SK-N-MC (cell line): ENCODE measurements around the gene NLK.
"Not testable (repeated sequence)": the region's sequence is repeated elsewhere in the genome, so short reads cannot be mapped to it uniquely, and the experiment has no call there.

Experiments used
- DNase-seq: peaks from one replicate; pipeline ENCODE4 v3.0.0-alpha.2; 2011; ENCODE audit warnings: low read depth, low spot score
- H3K27ac ChIP-seq: fragments of 200-600 bp; sonication (generic); 2 replicates; pipeline ENCODE4 v1.5.1; 2016; ENCODE audit warnings: mixed run types
- H3K36me3 ChIP-seq: fragments of 200-600 bp; sonication (generic); 2 replicates; pipeline ENCODE4 v1.6.1; 2017; ENCODE audit warnings: antibody characterized with exemption, low read length, mixed read lengths; ENCODE audit not compliant: insufficient read depth
- H3K4me3 ChIP-seq: fragments of 200-600 bp; sonication (generic); 2 replicates; pipeline ENCODE4 v1.5.1; 2016
- H3K9ac ChIP-seq: fragments of 200-600 bp; sonication (generic); 2 replicates; pipeline ENCODE4 v1.8.0; 2017; ENCODE audit warnings: mixed run types, mixed read lengths; ENCODE audit not compliant: insufficient read length
- H3K9me3 ChIP-seq: fragments of 200-600 bp; sonication (generic); 2 replicates; pipeline ENCODE4 v1.6.1; 2017; ENCODE audit warnings: low read depth, mild to moderate bottlenecking, antibody characterized with exemption, low read length, moderate library complexity, mixed read lengths
- EZH2 ChIP-seq: fragments of 200-600 bp; sonication (generic); IDR thresholded peaks from one replicate; pipeline ENCODE4 v1.6.1; 2017; ENCODE audit warnings: antibody characterized with exemption
- FOXP2 ChIP-seq: optimal IDR thresholded peaks from 2 replicates; pipeline ENCODE3; 2011; ENCODE audit warnings: mild to moderate bottlenecking, moderate library complexity; ENCODE audit not compliant: insufficient read depth; ENCODE audit errors: extremely low read length, control extremely low read depth
- POLR2AphosphoS5 ChIP-seq: IDR thresholded peaks from 2 replicates; pipeline ENCODE4 v1.6.1; 2012; ENCODE audit warnings: mild to moderate bottlenecking, low read depth, low read length, borderline replicate concordance

Gene NLK

DNA sequence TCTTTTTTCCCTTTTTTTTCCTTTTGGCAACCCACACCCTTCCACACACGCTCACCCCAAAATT is at the start of gene NLK:
NLK (plus strand) TSS at position 21 of the 64 bp plus-strand sequence. CDS start 197 bp downstream, outside the sequence.
- H3K9me3 ChIP-seq = no peaks in the 10 kb centered on the region

DNA sequence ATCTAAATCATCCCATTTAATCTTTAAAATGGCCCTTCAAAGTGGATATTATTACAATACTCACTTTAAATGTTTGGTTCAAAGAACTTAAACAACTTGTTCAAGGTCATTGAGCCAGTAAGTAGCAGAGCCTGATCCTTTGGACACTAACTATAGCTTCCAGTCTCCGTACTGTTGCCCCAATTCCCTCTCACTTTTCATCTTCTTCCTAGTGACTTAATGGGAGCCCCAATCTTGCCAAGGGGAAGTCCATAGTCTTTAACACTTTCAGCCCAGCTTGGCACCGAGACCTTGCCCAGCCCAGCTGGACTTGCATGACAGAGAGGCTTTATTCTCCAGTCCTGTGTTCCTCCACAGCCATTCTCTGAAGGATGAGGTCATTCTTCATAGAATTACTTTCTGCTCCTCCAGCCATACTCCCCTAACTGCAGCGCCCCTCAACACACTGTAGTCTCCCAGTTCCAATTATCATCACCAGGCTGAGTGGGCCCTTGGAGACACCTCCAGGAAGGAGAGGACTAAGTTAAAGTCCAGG is 49.2 kb upstream of the NLK start:
- TF ChIP-seq EZH2 (no peak), FOXP2 (no peak), POLR2AphosphoS5 (no peak)
- no peak for DNase-seq
- H3K27ac ChIP-seq = no peak overlapping the region
- no peak overlapping the region for H3K9ac ChIP-seq
- no peaks in the 10 kb centered on the region for H3K36me3 ChIP-seq
- no peak overlapping the region for H3K4me3 ChIP-seq
- H3K9me3 ChIP-seq = no peaks in the 10 kb centered on the region

More for the DNA sequence above, at the start of gene NLK:
- no peak for TF ChIP-seq FOXP2
- TF ChIP-seq EZH2 = no peak
- H3K36me3 ChIP-seq = peaks cover 4% of the 10 kb centered on the region; the same call in 1 of the 2 replicates
- peak within 1 kb of the TSS; percentile 82 for H3K4me3 ChIP-seq
- peak within 1 kb of the TSS; percentile 75 for H3K9ac ChIP-seq
- no peak within 1 kb of the TSS for H3K27ac ChIP-seq
- DNase-seq = no peak

DNA sequence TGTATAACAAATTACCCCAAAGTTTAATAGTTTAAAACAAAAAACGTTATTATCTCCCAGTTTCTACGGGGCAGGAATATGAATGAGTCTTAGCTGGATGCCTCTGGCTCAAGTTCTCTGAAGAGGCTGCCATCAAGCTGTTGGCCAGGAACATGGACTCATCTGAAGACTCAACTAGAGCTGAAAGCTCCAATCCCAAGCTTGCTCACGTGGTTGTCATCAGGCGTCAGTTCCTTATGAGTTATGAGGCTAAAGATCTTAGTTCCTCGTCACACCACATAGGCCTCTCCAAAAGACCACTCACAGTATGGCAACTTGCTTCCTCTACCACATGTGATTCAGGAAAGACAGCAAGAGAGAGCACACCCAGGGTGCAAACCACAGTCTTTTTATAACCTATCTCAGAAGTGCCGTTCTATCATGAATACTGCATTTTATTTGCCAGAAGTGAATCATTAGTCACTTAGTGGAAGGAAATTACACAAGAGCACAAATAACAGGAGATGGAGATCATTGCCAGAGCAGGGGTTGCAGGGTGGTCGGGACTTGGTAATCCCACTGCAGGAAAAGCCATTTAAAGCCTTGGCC is 48.7 kb upstream of the NLK start:
- no peaks in the 10 kb centered on the region for H3K9me3 ChIP-seq
- no peak overlapping the region for H3K4me3 ChIP-seq
- no peak overlapping the region for H3K27ac ChIP-seq
- H3K36me3 ChIP-seq = no peaks in the 10 kb centered on the region
- TF ChIP-seq FOXP2 (no peak), POLR2AphosphoS5 (no peak), EZH2 (no peak)
- no peak overlapping the region for H3K9ac ChIP-seq
- DNase-seq = no peak

DNA sequence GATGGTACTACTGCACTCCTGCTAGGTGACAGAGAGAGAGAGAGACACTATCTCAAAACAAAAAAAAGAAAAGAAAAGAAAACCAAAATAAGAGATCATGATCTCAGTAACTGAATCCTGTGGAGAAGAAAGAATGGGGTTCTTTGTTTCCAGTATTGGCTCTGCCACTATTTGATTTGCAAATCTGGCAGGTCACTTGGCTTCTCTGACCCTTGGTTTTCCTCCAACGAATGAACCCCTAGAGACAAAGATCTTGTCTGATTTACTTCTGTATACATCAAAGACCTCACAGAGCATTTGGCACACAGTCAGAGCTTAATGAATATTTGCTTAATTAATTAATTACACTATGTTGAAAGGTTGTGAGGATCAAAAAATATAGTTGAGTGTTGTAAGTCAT is 47.9 kb upstream of the NLK start:
- no peak for TF ChIP-seq EZH2
- TF ChIP-seq FOXP2 = no peak
- TF ChIP-seq POLR2AphosphoS5 = no peak
- Histone ChIP-seq H3K9me3 (no peaks in the 10 kb centered on the region), H3K4me3 (no peak overlapping the region), H3K36me3 (no peaks in the 10 kb centered on the region), H3K27ac (no peak overlapping the region), H3K9ac (no peak overlapping the region)
- DNase-seq = no peak

DNA sequence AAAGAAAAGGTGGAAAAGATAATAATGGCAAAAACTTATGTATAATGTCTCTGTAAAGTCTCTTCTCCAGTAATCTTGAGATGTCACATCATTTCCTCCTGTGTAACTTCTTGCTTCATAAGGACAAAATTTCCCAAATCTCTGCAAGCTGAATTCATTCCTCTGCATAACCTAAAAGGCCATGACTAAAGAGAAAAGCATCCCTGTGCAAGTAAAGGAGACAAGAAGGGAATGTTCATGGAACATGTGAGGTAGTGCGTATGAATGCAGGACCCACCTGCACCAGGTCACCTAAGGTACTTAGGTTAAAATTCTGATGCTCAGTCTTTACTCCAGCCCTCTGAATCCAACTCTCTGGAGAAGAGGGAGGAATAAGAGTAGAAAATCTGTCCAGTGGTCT is 46.9 kb upstream of the NLK start:
- no peak for DNase-seq
- TF ChIP-seq FOXP2 = no peak
- TF ChIP-seq POLR2AphosphoS5 = no peak
- no peak for TF ChIP-seq EZH2
- Histone ChIP-seq H3K9ac (no peak overlapping the region), H3K36me3 (no peaks in the 10 kb centered on the region), H3K4me3 (no peak overlapping the region), H3K27ac (no peak overlapping the region), H3K9me3 (no peaks in the 10 kb centered on the region)

DNA sequence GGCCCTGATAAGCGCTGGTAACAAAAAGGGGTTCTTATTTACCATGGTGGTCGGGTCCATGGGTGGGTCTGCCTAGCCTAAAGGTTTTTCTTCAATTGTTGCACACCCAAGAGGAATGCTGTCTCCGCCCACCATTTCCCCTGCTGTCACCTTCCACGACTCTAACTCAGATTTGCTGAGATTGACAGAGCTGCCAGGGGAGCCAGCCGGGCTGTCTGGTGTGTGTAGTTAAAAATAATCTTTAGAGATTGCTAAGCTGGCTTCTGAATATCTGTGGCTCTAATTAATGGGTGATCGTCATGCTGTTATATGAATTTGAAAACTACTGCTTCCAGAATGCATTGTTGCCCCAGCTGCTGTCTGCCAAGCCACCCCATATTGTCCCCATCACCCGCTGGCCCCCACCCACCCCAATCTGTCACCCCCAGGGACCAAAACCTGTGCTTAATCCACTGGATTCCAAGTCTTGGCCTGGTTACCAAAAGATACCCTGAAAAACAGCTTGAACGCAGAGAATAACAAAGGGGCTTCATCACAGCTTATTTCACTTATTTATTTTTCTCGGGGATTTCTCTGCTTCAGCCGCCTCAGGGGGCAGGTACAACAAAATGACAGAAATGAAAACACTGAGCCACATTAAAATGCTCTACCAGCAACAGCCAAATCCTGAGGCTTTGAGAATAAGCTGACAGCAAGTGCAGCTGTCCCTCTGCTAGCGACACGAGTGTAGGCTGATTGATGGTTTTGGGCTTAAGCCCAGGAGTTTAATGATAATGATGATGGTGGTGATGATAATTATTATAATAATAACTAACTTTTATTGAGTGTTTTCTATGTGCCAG is 46.1 kb upstream of the NLK start:
- no peak for TF ChIP-seq EZH2
- TF ChIP-seq POLR2AphosphoS5 = no peak
- no peak for TF ChIP-seq FOXP2
- DNase-seq = no peak
- Histone ChIP-seq H3K4me3 (no peak overlapping the region), H3K36me3 (no peaks in the 10 kb centered on the region), H3K27ac (no peak overlapping the region), H3K9ac (no peak overlapping the region), H3K9me3 (no peaks in the 10 kb centered on the region)

DNA sequence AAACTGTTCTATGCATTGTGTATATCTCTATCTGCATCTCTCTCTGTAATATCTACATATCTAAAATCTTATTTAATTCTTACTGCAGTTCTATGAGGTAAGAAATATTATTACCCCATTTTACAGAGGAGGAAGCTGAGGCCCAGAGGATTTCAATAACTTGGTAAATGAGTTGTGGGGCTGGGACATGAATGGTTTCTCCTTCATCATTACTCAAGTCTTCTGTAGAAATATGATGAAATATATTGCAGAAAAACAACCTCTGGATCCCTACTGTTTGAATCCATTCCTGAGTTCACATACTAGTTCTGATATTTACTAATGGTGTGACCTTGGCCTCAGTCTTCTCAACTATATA is 45.5 kb upstream of the NLK start:
- H3K9ac ChIP-seq = no peak overlapping the region
- no peak for DNase-seq
- no peaks in the 10 kb centered on the region for H3K9me3 ChIP-seq
- no peak overlapping the region for H3K27ac ChIP-seq
- H3K36me3 ChIP-seq = no peaks in the 10 kb centered on the region
- no peak overlapping the region for H3K4me3 ChIP-seq
- no peak for TF ChIP-seq FOXP2
- TF ChIP-seq POLR2AphosphoS5 = no peak
- TF ChIP-seq EZH2 = no peak

DNA sequence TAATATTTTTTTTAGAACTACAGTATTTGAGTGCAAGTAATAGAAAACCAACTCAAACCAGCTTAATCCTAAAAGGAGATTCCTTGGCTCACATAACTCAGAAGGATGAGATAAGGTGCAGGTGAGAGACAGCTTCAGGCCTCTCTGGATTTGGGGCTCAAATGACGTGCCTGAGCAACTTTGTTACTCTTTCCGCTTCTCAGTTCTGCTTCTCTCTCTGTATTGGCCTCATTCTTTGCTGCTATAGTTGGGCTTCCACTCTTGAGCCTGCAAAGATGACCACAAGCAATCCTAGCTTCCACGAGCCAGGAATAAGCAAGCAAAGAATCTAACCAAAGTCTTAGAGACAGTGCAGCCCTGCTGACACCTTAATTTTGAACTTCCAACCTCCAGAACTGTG is 45.0 kb upstream of the NLK start:
- Histone ChIP-seq H3K4me3 (no peak overlapping the region), H3K36me3 (no peaks in the 10 kb centered on the region), H3K9me3 (no peaks in the 10 kb centered on the region), H3K27ac (no peak overlapping the region), H3K9ac (no peak overlapping the region)
- no peak for TF ChIP-seq EZH2
- no peak for TF ChIP-seq FOXP2
- TF ChIP-seq POLR2AphosphoS5 = no peak
- DNase-seq = no peak

DNA sequence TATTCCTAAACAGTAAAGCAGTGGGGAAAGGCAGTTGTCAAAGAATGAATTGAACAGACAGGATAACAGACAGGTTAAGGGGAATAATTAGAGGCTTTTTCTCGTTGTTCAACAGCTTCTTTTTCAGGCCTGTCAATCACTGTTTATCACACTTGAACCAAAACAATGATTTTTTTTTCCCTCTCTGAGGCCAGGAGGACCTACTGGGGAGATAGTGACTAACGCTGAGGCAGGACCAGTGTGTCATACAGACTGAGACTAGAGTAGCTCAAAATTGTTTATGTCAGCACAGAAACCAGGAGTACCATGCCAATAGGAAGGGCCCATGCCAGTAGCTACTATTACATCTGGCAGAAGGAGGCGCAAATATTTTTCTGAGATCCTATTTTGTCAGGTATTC is 41.3 kb upstream of the NLK start:
- H3K9me3 ChIP-seq = no peaks in the 10 kb centered on the region
- no peak overlapping the region for H3K9ac ChIP-seq
- no peaks in the 10 kb centered on the region for H3K36me3 ChIP-seq
- no peak overlapping the region for H3K4me3 ChIP-seq
- no peak overlapping the region for H3K27ac ChIP-seq
- no peak for TF ChIP-seq FOXP2
- TF ChIP-seq POLR2AphosphoS5 = no peak
- TF ChIP-seq EZH2 = no peak
- DNase-seq = no peak

DNA sequence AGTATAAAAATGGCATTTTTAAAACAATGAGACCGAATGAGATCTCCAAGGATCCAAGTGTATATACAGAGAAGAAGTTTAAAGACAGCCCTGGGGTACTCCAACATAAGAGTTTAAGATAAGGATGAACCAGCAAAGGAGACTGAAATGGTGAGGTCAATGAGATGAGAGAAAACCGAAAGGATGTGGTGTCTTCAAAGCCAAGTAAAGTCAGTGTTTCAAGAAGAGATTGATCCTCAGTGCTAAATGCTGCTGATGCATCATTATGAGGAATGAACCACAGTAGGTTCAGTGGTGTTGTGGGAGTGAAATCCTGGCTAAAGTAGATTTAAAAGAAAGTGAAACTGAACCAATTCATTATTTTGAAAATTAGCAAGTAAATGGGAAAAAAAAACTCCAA is 38.1 kb upstream of the NLK start:
- Histone ChIP-seq H3K4me3 (no peak overlapping the region), H3K9ac (no peak overlapping the region), H3K27ac (no peak overlapping the region), H3K9me3 (no peaks in the 10 kb centered on the region), H3K36me3 (no peaks in the 10 kb centered on the region)
- DNase-seq = no peak
- no peak for TF ChIP-seq FOXP2
- TF ChIP-seq EZH2 = no peak
- TF ChIP-seq POLR2AphosphoS5 = no peak

DNA sequence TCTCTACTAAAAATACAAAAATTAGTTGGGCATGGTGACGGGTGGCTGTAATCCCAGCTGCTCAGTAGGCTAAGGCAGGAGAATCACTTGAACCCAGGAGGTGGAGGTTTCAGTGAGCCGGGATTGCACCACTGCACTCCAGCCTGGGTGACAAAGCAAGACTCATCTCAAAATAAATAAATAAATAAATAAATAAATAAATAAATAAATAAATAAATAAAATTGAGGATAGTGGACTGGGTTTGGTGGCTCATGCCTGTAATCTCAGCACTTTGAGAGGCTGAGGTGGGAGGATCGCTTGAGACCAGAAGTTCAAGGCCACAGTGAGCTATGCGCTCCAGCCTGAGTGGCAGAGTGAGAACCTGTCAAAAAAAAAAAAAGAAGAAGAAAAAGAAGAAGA is 34.6 kb upstream of the NLK start:
- DNase-seq, H3K9ac ChIP-seq, H3K27ac ChIP-seq, H3K9me3 ChIP-seq, H3K4me3 ChIP-seq, H3K36me3 ChIP-seq: not testable (repeated sequence)
